ENCODE data around the gene CCDC190. TPM values are rescaled to one million over a fixed set of nuclear protein-coding genes. Genes with fewer than 3 reads are reported as not detected.

The CCDC190 gene
- total and polyA plus RNA-seq, 2 of the 4 experiments (the other 2 are of a cell fraction) = 0.10 to 0.36 TPM

GRCh38 chr1:162876751-162877150 is 15.8 kb upstream of the CCDC190 start:
- intact Hi-C loops (cut with micrococcal nuclease) (no loop called here), in situ Hi-C loops (cut with MboI; ENCODE audit: low sequenced_read_pairs) (loop anchor here (5.0 kb wide), 1 partner anchor 191 kb away; the partner anchor contains the start of gene RGS4), dilution Hi-C loops (cut with HindIII; ENCODE audit: low sequenced_read_pairs, unreplicated experiment) (no loop called here)
- Histone ChIP-seq H4K8ac (ENCODE audit: low read depth in 2 of 2, low read length in 2 of 2) (0 out of 4 replicates have a peak overlapping the region, but pooled peaks of 1 of the 2 experiments have one; percentile 21), H3K9me1 (ENCODE audit: insufficient read depth, low read length) (peaks cover 6% of the 10 kb centered on the region; the same call in 1 of the 2 replicates), H2AK9ac (replicated peaks; ENCODE audit: low read depth, low read length, poor library complexity) (no peak overlapping the region), H2BK5ac (ENCODE audit: low read depth, low read length, poor library complexity, severe bottlenecking) (no peak overlapping the region), H2AFZ (replicated peaks; ENCODE audit: low read length, poor library complexity) (peak overlapping the region; percentile 58), H3K4me2 (ENCODE audit: low read depth, low read length) (no peak overlapping the region), H4K20me1 (ENCODE audit: insufficient read depth, low read length) (no peaks in the 10 kb centered on the region), H3K27me3 (ENCODE audit: control insufficient read depth, insufficient read depth, low read length) (no peaks in the 10 kb centered on the region), H3K27ac (ENCODE audit: insufficient read depth, low read length) (no peak overlapping the region), H4K91ac (ENCODE audit: insufficient read depth, low read depth, low read length) (no peak overlapping the region), H2BK20ac (ENCODE audit: low read depth, low read length) (peak overlapping the region; percentile 35; the same call in 1 of the 2 replicates), H3K36me3 (ENCODE audit: control insufficient read depth, insufficient read depth, low read length) (no peaks in the 10 kb centered on the region), H3K9ac (ENCODE audit: low read depth, low read length) (no peak overlapping the region), H2AK5ac (ENCODE audit: low read depth, low read length) (no peak overlapping the region), H3K4me1 (ENCODE audit: control insufficient read depth, insufficient read depth, low read length) (peaks cover 2% of the 10 kb centered on the region; the same call in 1 of the 2 replicates), H3K9me3 (ENCODE audit: control insufficient read depth, insufficient read depth, low read length) (no peaks in the 10 kb centered on the region), H2BK120ac (ENCODE audit: low read depth, low read length) (0 out of 2 replicates have a peak overlapping the region, but pooled peaks have one; percentile 42), H4K5ac (ENCODE audit: low read depth, low read length) (no peak overlapping the region), H3K79me1 (ENCODE audit: low read depth in 1 of 2, low read length in 2 of 2) (no peaks in the 10 kb centered on the region), H3K18ac (ENCODE audit: low read depth, low read length) (no peak overlapping the region), H3K4ac (ENCODE audit: low read depth, low read length) (peak overlapping the region; percentile 5; the same call in 1 of the 2 replicates), H3K56ac (ENCODE audit: extremely low read depth, insufficient read depth, low read length) (no peak overlapping the region), H3K4me3 (ENCODE audit: insufficient read depth, low read depth, low read length) (no peak overlapping the region), H3K14ac (replicated peaks; ENCODE audit: low read depth, low read length) (no peak overlapping the region), H3K23ac (ENCODE audit: low read depth, low read length) (no peak overlapping the region), H2BK15ac (ENCODE audit: low read depth, low read length) (0 out of 3 replicates have a peak overlapping the region, but pooled peaks have one; percentile 30)
- no CpG with 5 or more reads among the region's 3 CpGs for WGBS, 2 experiments (ENCODE audit: extremely low coverage in 2 of 2, insufficient read length in 1 of 2)
- BruUV-seq (replicated peaks) = no TSS peak
- no peak for ATAC-seq (ENCODE audit: low read depth)
- no peak for DNase-seq
- no peak for TF ChIP-seq ELK1 (IDR thresholded peaks at IDR 0.05; ENCODE audit: borderline replicate concordance, low read depth, low read length)
- no peak for TF ChIP-seq RCOR1 (IDR thresholded peaks at IDR 0.05; ENCODE audit: insufficient replicate concordance, low read length)
- TF ChIP-seq CEBPB (IDR thresholded peaks at IDR 0.05; ENCODE audit: low read depth, low read length) = no peak
- no peak for TF ChIP-seq NFE2L2 (IDR thresholded peaks at IDR 0.05; ENCODE audit: low read depth, low read length)
- no peak for TF ChIP-seq SMC3 (IDR thresholded peaks at IDR 0.05; ENCODE audit: low read depth, low read length)
- TF ChIP-seq USF2 (IDR thresholded peaks at IDR 0.05; ENCODE audit: low read depth, low read length) = no peak
- TF ChIP-seq MAZ (IDR thresholded peaks at IDR 0.05; ENCODE audit: borderline replicate concordance, low read depth, low read length) = no peak
- TF ChIP-seq MXI1 (IDR thresholded peaks at IDR 0.05; ENCODE audit: borderline replicate concordance, low read depth, low read length) = no peak
- no peak for TF ChIP-seq FOS (IDR thresholded peaks at IDR 0.05; ENCODE audit: low read depth, low read length)
- TF ChIP-seq RAD21 (IDR thresholded peaks at IDR 0.05; ENCODE audit: low read length) = no peak
- TF ChIP-seq CTCF (conservative IDR thresholded peaks at IDR 0.05; ENCODE audit: low read depth, low read length) = no peak
- TF ChIP-seq CHD1 (IDR thresholded peaks at IDR 0.05; ENCODE audit: low read depth, low read length) = no peak
- TF ChIP-seq POLR2A (IDR thresholded peaks at IDR 0.05; ENCODE audit: low read depth, low read length) = no peak
- no peak for TF ChIP-seq MAFK (IDR thresholded peaks at IDR 0.05; ENCODE audit: low read depth, low read length)
- TF ChIP-seq BHLHE40 (IDR thresholded peaks at IDR 0.05; ENCODE audit: low read depth, low read length) = no peak
- no peak for TF ChIP-seq RFX5 (IDR thresholded peaks at IDR 0.05; ENCODE audit: low read depth, low read length)
- POLR2A ChIA-PET (ENCODE audit: unreplicated experiment) = no interaction called here
- CTCF ChIA-PET = no interaction called here

Measured in IMR-90 (cell line).